HEK293T (cell line): ENCODE data around the gene WNT3A.

Experiments used
- ELF4 ChIP-seq: fragments of 450-650 bp; IDR thresholded peaks from 2 replicates; pipeline ENCODE4 v1.6.1; 2017; ENCODE audit warnings: antibody characterized with exemption
- ZNF384 ChIP-seq: fragments of 450-650 bp; IDR thresholded peaks from 2 replicates; pipeline ENCODE4 v1.6.1; 2016

- TF ChIP-seq ZNF384 (no peak), ELF4 (no peak)
Measured at GRCh38 chr1:228011721-228012311, 5.0 kb downstream of the WNT3A start.
